Activated CD4-positive, alpha-beta T cell treated with anti-CD3 and anti-CD28 coated beads for 36 hours (primary cell): ENCODE measurements around the gene REC8. TPM values are rescaled to one million over a fixed set of nuclear protein-coding genes. Genes with fewer than 3 reads are reported as not detected.
A peak's percentile ranks its signal among the peaks of the same experiment; 100 is the strongest.

ENCODE experiments used
- ATAC-seq: fragments of 200-7000 bp; cut with Tn5 transposase; one replicate; pipeline ENCODE4 v1.10.0; 2021; ENCODE audit warnings: mild to moderate bottlenecking, moderate library complexity
- CTCF ChIA-PET: fragments of 350-600 bp; sonication (Branson Sonifier 250); formaldehyde crosslinking; loops from one replicate; lab custom pipeline; 2021; ENCODE audit warnings: antibody characterized with exemption; lab: Charles Lee
- POLR2A ChIA-PET: fragments of 350-600 bp; sonication (Branson Sonifier 250); formaldehyde crosslinking; loops from one replicate; lab custom pipeline; 2021; ENCODE audit warnings: antibody characterized with exemption, inconsistent platforms; lab: Charles Lee
- DNase-seq: peaks from one replicate; pipeline ENCODE4 v3.0.0-alpha.2; 2020
- H3K27ac Mint-ChIP-seq: one replicate; pipeline ENCODE4 v1.8.0; 2021; ENCODE audit warnings: mixed read lengths
- H3K27me3 Mint-ChIP-seq: one replicate; pipeline ENCODE4 v1.8.0; 2021; ENCODE audit warnings: mixed read lengths
- H3K36me3 Mint-ChIP-seq: one replicate; pipeline ENCODE4 v1.8.0; 2021; ENCODE audit warnings: low read depth, mixed read lengths
- H3K4me1 Mint-ChIP-seq: one replicate; pipeline ENCODE4 v1.8.0; 2021; ENCODE audit warnings: mixed read lengths
- H3K4me3 Mint-ChIP-seq: one replicate; pipeline ENCODE4 v1.8.0; 2021; ENCODE audit warnings: mild to moderate bottlenecking, moderate library complexity, mixed read lengths
- H3K9me3 Mint-ChIP-seq: one replicate; pipeline ENCODE4 v1.8.0; 2021; ENCODE audit warnings: low read depth, mixed read lengths
- intact Hi-C, 2 experiments: fragments of 100-400 bp; cut with DNase I in 1 of 2; cut with micrococcal nuclease in 1 of 2; formaldehyde crosslinking; loops; one replicate each; pipeline versions ENCODE4 v1.14.2 to v1.15.1; 2022 to 2024; cut with DNase I, micrococcal nuclease
- total RNA-seq, 2 experiments: library from RNA; stranded (reverse); gene quantifications; one replicate each; pipeline ENCODE4 v1.2.3, GENCODE V29; 2021

The REC8 gene, protein sequence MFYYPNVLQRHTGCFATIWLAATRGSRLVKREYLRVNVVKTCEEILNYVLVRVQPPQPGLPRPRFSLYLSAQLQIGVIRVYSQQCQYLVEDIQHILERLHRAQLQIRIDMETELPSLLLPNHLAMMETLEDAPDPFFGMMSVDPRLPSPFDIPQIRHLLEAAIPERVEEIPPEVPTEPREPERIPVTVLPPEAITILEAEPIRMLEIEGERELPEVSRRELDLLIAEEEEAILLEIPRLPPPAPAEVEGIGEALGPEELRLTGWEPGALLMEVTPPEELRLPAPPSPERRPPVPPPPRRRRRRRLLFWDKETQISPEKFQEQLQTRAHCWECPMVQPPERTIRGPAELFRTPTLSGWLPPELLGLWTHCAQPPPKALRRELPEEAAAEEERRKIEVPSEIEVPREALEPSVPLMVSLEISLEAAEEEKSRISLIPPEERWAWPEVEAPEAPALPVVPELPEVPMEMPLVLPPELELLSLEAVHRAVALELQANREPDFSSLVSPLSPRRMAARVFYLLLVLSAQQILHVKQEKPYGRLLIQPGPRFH
- 10 to 100 TPM; 25.6 to 27.7 TPM for total RNA-seq

DNA sequence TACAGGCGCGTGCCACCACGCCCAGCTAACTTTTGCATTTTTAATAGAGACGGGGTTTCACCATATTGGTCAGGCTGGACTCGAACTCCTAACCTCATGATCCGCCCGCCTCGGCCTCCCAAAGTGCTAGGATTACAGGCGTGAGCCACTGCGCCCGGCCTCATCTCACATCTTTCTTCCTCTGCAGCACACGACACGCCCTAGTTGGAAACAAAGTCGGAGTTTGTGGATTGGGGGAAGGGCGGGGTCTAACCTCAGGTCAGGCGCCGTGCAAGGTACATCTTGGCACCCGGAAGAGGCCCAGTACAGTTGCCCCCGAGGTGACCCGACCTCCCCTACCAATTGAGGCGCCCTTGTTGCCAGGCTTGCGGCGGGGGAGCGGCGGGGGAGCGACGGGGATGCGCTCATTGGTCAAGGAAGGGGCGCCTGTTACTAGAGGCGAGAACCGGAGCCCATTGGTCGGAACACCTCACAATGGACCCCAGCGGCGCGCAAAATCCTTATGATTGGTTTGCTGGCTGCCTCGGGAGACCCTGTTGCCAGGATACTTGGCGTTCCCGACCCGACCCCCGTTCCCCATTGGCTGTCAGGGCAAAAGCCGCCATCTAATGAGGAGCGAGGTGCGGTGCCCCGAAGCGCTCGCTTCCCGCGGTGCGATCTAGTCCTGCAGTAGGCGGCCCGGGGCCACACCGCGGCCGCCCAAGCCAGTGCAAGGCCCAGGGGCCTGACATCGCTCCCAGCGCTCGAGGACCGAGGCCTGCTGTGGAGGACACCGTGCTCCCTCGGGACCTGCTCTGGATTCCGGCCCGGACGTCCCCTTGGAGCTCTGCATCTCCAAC is at the start of gene REC8:
Gene REC8, plus strand, starts transcription at position 659 of the 839 bp plus-strand sequence. CDS start 473 bp downstream, outside the sequence.
- no peaks in the 10 kb centered on the region for H3K9me3 Mint-ChIP-seq
- POLR2A ChIA-PET = interaction anchor here (0.6 to 1.5 kb wide), 4 partner anchors 9 to 77 kb away, joined by 4 to 11 read pairs (median 4); partner anchors contain the start of gene IRF9
- peaks cover 31% of the 10 kb centered on the region for H3K4me1 Mint-ChIP-seq
- CTCF ChIA-PET = interaction anchor here (0.7 to 2.8 kb wide), 2 partner anchors 11 to 612 kb away, joined by 3 to 10 read pairs; partner anchors contain the start of gene IRF9
- H3K27me3 Mint-ChIP-seq = no peaks in the 10 kb centered on the region
- ATAC-seq (peak; percentile 81), DNase-seq (peak; percentile 75)
- intact Hi-C loops = loop anchor here (1.0 to 2.0 kb wide), 2 partner anchors 17 kb away; partner anchors contain the start of gene IPO4 (in 2 of the 2)
- H3K4me3 Mint-ChIP-seq = peak within 1 kb of the TSS; percentile 66
- H3K36me3 Mint-ChIP-seq = peaks cover 46% of the 10 kb centered on the region
- H3K27ac Mint-ChIP-seq = peak within 1 kb of the TSS; percentile 69

DNA sequence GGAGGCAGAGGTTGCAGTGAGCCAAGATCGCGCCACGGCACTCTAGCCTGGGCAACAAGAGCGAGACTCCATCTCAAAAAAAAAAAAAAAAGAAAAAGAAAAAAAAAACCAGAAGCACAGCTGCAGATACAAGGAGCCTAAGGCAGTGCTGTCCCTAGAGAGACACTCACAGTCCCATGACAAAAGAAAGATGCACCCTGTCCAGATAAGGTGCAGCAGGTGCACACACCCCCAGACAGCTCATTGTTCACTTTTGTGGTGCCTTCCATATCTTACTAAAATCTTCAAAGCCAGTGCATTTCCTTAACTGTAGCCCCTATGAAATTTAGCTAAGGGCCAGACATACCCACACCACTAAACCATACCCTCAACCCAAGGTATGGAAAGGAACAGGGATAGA is 49.5 kb upstream of the REC8 start:
- Mint-ChIP-seq H3K4me1 (peaks cover 5% of the 10 kb centered on the region), H3K36me3 (peaks cover 45% of the 10 kb centered on the region), H3K27me3 (no peaks in the 10 kb centered on the region), H3K4me3 (no peak overlapping the region), H3K27ac (no peak overlapping the region), H3K9me3 (no peaks in the 10 kb centered on the region)
- intact Hi-C loops = no loop called here
- DNase-seq (no peak), ATAC-seq (no peak)
- ChIA-PET POLR2A (interaction anchor here (0.6 kb wide), 2 partner anchors 66 to 185 kb away, joined by 3 read pairs; partner anchors contain the start of gene IPO4), CTCF (interaction anchor here (1.7 kb wide), 1 partner anchor 14 kb away, joined by 5 read pairs; no protein-coding TSS in a partner anchor)

DNA sequence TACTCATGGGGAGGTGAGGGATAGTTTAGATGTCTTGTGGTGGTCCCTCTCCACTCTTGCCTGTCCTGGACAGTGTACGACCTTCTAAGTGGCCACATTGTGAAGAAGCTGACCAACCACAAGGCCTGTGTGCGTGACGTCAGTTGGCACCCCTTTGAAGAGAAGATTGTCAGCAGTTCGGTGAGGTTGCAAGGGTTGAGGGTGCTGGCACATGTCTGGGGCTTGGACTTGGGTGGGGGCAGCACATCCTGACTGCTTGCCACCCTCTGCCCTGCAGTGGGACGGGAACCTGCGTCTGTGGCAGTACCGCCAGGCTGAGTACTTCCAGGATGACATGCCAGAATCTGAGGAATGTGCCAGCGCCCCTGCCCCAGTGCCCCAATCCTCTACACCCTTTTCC is 49.0 kb upstream of the REC8 start:
- DNase-seq = no peak
- POLR2A ChIA-PET = no interaction called here
- Mint-ChIP-seq H3K27ac (no peak overlapping the region), H3K4me1 (peaks cover 2% of the 10 kb centered on the region), H3K9me3 (no peaks in the 10 kb centered on the region), H3K27me3 (no peaks in the 10 kb centered on the region), H3K36me3 (peaks cover 42% of the 10 kb centered on the region), H3K4me3 (no peak overlapping the region)
- CTCF ChIA-PET = no interaction called here
- no peak for ATAC-seq
- intact Hi-C loops = no loop called here

DNA sequence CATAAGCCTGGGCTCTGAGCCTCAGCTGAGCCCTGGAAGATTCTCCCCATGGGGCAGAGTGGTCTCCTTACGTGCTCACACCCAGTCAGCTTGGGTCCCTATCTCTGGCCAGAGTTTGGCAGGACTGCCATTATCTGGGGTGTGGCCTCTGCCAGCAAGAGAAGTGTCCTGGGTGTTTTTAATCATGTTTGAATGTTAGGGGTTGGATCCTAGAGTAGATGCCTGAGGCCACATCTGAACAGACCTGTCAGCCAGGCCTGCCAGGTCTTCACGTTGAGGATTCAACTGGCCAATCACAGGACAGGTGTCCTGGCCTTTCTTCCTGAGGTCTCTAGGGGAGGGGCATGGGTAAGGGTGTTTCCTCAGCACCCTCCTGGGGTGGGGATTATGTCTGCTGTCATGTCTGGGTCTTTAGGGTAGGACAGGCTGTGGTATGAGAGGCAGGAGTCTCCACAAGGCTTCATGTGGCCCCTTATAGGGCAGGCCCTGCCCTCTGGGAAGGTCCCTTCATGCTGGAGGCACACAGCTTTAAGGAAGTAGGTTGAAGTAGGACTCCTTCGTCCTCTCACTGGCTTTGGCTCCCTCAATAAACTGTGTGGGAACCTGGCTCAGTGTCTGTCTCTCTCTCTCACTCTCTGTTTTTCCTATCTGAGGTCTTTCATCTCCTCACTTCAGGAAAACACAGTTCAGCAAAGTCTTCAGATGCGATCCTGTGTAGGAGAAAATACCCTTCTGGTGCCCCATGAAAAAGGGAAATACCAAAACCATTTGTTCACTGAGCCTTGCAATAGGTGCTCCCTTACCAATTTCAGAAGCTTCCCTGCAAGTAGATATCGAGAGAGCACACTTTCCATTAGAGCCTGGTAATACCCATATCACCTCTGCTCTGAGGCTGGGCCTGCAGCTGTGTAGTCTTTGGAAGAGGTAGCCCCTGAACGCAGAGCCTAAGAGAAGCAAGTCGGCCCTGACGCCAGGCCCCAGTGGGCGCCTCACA is 48.2 kb upstream of the REC8 start:
- H3K27me3 Mint-ChIP-seq = no peaks in the 10 kb centered on the region
- intact Hi-C loops = no loop called here
- peaks cover 2% of the 10 kb centered on the region for H3K4me1 Mint-ChIP-seq
- no peak overlapping the region for H3K4me3 Mint-ChIP-seq
- H3K27ac Mint-ChIP-seq = no peak overlapping the region
- POLR2A ChIA-PET = no interaction called here
- H3K36me3 Mint-ChIP-seq = peaks cover 34% of the 10 kb centered on the region
- CTCF ChIA-PET = interaction anchor here (0.5 to 2.0 kb wide), 6 partner anchors 9 to 210 kb away, joined by 3 to 4 read pairs (median 3); partner anchors contain the start of genes CIDEB, DCAF11 and NRL
- ATAC-seq = no peak
- no peaks in the 10 kb centered on the region for H3K9me3 Mint-ChIP-seq
- DNase-seq = no peak

DNA sequence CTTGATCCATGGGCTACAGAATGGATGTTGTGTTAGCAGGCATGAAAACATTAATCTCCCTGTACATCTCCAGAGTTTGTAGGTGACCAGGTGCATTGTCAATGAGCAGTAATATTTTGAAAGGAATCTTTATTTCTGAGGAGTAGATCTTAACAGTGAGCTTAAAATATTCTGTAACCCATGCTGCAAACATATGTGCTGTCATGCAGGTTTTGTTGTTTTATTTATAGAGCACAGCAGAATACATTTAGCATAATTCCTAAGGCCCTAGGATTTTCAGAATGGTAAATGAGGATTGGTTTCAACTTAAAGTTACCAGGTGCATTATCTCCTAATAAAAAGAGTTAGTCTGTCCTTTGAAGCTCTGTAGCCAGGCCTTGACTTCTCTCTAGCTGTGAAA is 44.9 kb upstream of the REC8 start:
- Mint-ChIP-seq H3K4me3 (no peak overlapping the region), H3K9me3 (no peaks in the 10 kb centered on the region), H3K27ac (no peak overlapping the region), H3K36me3 (peaks cover 14% of the 10 kb centered on the region), H3K27me3 (no peaks in the 10 kb centered on the region), H3K4me1 (peaks cover 5% of the 10 kb centered on the region)
- CTCF ChIA-PET = interaction anchor here (1.0 to 1.2 kb wide), 2 partner anchors 9 to 69 kb away, joined by 4 read pairs; no protein-coding TSS in a partner anchor
- POLR2A ChIA-PET = no interaction called here
- ATAC-seq (no peak), DNase-seq (no peak)
- intact Hi-C loops = no loop called here

DNA sequence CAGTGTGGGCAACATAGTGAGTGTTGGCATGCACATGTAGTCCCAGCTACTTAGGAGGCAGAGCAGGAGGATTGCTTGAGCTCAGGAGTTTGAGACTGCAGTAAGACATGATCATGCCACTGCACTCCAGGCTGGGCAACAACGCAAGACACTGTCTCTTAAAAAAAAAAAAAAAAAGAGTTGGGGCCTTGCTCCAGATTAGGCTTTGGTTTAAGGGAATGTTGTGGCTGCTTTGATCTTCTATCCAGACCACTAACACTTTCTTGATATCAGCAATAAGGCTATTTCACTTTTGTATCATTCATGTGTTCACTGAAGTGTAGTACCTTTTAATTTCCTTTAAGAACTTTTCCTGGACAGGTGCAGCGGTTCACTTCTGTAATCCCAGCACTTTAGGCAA is 44.2 kb upstream of the REC8 start:
- ChIA-PET POLR2A (no interaction called here), CTCF (interaction anchor here (0.7 to 1.2 kb wide), 3 partner anchors 10 to 69 kb away, joined by 3 to 4 read pairs (median 4); no protein-coding TSS in a partner anchor)
- Mint-ChIP-seq H3K4me3 (no peak overlapping the region), H3K27me3 (no peaks in the 10 kb centered on the region), H3K36me3 (peaks cover 11% of the 10 kb centered on the region), H3K27ac (no peak overlapping the region), H3K9me3 (no peaks in the 10 kb centered on the region), H3K4me1 (peaks cover 10% of the 10 kb centered on the region)
- no peak for ATAC-seq
- intact Hi-C loops = no loop called here
- no peak for DNase-seq

DNA sequence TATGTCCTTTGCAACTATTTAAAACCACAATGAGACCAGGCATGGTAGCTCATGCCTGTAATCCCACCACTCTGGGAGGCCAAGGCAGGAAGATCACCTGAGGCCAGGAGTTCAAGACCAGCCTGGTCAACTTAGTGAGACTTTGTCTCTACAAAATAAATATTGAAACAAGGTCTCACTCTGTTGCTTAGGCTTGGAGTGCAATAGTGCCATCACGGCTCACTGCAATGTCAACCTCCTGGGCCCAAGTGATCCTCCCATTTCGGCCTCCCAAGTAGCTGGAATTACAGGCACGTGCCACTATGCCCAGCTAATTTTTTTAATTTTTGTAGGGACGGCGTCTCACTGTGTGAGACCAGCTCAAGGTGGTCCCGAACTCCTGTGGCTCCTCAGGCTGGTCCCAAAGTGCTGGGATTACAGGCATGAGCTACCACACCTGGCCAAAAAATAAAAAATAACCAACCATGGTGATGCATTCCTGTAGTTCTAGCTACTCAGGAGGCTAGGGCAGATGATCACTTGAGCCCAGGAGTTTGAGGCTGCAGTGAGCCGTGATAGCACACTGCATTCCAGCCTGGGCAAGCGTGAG is 42.4 kb upstream of the REC8 start:
- intact Hi-C loops = no loop called here
- CTCF ChIA-PET = interaction anchor here (0.5 to 1.0 kb wide), 2 partner anchors 31 to 541 kb away, joined by 3 to 4 read pairs; no protein-coding TSS in a partner anchor
- Mint-ChIP-seq H3K27me3 (no peaks in the 10 kb centered on the region), H3K27ac (no peak overlapping the region), H3K9me3 (no peaks in the 10 kb centered on the region), H3K4me1 (peaks cover 16% of the 10 kb centered on the region), H3K36me3 (peaks cover 2% of the 10 kb centered on the region), H3K4me3 (no peak overlapping the region)
- no peak for ATAC-seq
- no peak for DNase-seq
- POLR2A ChIA-PET = no interaction called here

DNA sequence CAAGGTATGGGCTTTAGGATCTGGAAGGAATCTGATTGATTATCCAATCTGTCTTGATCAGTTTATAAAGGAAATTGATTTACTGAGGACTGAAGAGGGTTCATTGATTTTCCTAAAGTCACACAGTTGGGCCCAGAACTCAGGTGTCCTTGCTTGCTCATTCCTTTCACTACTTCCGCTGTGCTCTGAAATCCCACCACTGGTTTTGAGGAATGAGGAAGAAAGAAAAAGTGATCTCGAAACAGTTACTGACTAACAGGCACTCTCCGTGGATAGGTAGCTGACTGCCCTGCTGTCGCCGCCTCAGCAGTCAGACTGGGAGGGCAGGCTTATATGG is 41.5 kb upstream of the REC8 start, which contains the start of gene FITM1:
Gene FITM1, plus strand, starts transcription at position 280 of the 337 bp plus-strand sequence. CDS start 905 bp downstream, outside the sequence.
- DNase-seq (no peak), ATAC-seq (no peak)
- H3K27ac Mint-ChIP-seq = peak within 1 kb of the TSS; percentile 1
- H3K9me3 Mint-ChIP-seq = no peaks in the 10 kb centered on the region
- intact Hi-C loops = no loop called here
- H3K4me1 Mint-ChIP-seq = peaks cover 21% of the 10 kb centered on the region
- H3K36me3 Mint-ChIP-seq = no peaks in the 10 kb centered on the region
- H3K27me3 Mint-ChIP-seq = no peaks in the 10 kb centered on the region
- POLR2A ChIA-PET = interaction anchor here (0.6 kb wide), 1 partner anchor 145 kb away, joined by 3 read pairs; no protein-coding TSS in a partner anchor
- CTCF ChIA-PET = interaction anchor here (0.6 to 1.0 kb wide), 3 partner anchors 8 to 575 kb away, joined by 3 to 4 read pairs (median 3); no protein-coding TSS in a partner anchor
- no peak within 1 kb of the TSS for H3K4me3 Mint-ChIP-seq

DNA sequence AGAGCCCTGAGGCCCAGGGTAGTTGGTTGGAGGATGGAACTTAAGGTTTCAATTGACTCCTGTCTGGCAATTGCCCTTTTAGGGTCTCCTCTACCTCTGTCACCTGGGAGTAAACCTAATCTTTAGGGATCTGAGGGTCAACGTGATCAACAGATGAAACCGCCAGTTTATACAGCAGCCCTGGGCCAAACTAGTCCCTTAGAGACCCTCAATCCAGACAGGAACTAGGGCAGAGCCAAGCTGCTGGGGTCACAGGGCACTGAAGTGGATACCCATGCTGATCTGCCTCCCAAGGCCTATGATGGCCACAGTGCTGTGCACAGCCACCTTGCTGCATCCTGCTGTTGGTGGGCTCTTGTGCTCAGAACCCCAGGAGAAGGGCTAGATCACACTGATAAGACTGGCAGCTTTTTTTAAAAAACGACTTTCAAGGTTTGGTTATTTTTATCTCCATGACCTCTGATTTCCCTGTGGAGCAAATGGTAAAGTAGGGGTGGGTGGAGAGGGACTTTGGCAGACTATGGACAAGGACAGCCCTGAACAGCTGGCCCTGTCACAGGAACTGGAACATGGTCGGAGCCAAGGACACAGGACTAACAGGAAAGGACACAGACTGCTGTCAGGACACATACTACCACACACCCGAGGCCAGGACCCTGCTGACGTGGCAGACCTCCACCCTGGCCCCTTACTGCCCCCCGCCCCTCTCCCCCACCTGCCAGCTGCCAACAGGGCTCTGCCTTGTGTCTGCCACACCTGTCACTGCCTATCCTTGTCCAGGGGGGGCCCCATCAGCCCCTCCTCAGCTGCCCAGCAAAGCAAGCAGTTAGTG is 40.9 kb upstream of the REC8 start:
- DNase-seq = no peak
- POLR2A ChIA-PET = no interaction called here

More for the DNA sequence above, 40.9 kb upstream of the REC8 start:
- CTCF ChIA-PET = interaction anchor here (0.6 to 1.0 kb wide), 5 partner anchors 9 to 1141 kb away, joined by 3 to 4 read pairs (median 3); no protein-coding TSS in a partner anchor
- Mint-ChIP-seq H3K9me3 (no peaks in the 10 kb centered on the region), H3K4me3 (no peak overlapping the region), H3K27ac (peak overlapping the region; percentile 1), H3K4me1 (peaks cover 23% of the 10 kb centered on the region), H3K36me3 (no peaks in the 10 kb centered on the region), H3K27me3 (no peaks in the 10 kb centered on the region)
- intact Hi-C loops = no loop called here
- no peak for ATAC-seq
